HepG2 (cell line): ENCODE results near the gene GNAI2. TPM values are rescaled to one million over a fixed set of nuclear protein-coding genes. Genes with fewer than 3 reads are reported as not detected.
A peak's percentile ranks its signal among the peaks of the same experiment; 100 is the strongest.

Experiments
- ETS1 ChIP-seq: sonication (generic); formaldehyde crosslinking; IDR thresholded peaks from 2 replicates; pipeline ENCODE4 v1.4.0; 2020; ENCODE audit warnings: missing genetic modification reagents
- ETV6 ChIP-seq: sonication (generic); formaldehyde crosslinking; conservative IDR thresholded peaks from 2 replicates; pipeline ENCODE4 v1.4.0; 2020; ENCODE audit warnings: missing genetic modification reagents
- FOXO1 ChIP-seq: sonication (generic); formaldehyde crosslinking; IDR thresholded peaks from 2 replicates; pipeline ENCODE4 v1.4.0; 2020; ENCODE audit warnings: missing genetic modification reagents
- GRHL1 ChIP-seq: sonication (generic); formaldehyde crosslinking; conservative IDR thresholded peaks from 2 replicates; pipeline ENCODE4 v1.8.0; 2022; ENCODE audit warnings: missing genetic modification reagents
- HBP1 ChIP-seq: IDR thresholded peaks from 2 replicates; pipeline ENCODE4 v1.6.1; 2016; ENCODE audit warnings: low read depth, control low read depth
- KLF15 ChIP-seq: sonication (generic); formaldehyde crosslinking; IDR thresholded peaks from 2 replicates; pipeline ENCODE4 v1.8.1; 2023; ENCODE audit warnings: borderline replicate concordance, mild to moderate bottlenecking, inconsistent platforms, missing genetic modification reagents, mixed read lengths
- PHF5A ChIP-seq: IDR thresholded peaks from one replicate; pipeline ENCODE4 v1.6.1; 2018; ENCODE audit warnings: low read depth, missing genetic modification reagents; ENCODE audit not compliant: unreplicated experiment
- PRPF4 ChIP-seq: fragments of 200-400 bp; formaldehyde crosslinking; IDR thresholded peaks from 2 replicates; pipeline ENCODE4 v1.6.1; 2016; ENCODE audit warnings: low read length, low read depth; ENCODE audit not compliant: poor library complexity, severe bottlenecking
- SNAI1 ChIP-seq: sonication (generic); formaldehyde crosslinking; IDR thresholded peaks from 2 replicates; pipeline ENCODE4 v1.5.0; 2020; ENCODE audit warnings: mild to moderate bottlenecking, missing genetic modification reagents, borderline replicate concordance
- SNAPC5 ChIP-seq: sonication (generic); formaldehyde crosslinking; IDR thresholded peaks from 2 replicates; pipeline ENCODE4 v1.8.1; 2023; ENCODE audit warnings: mild to moderate bottlenecking, missing genetic modification reagents, borderline replicate concordance
- ZBTB7B ChIP-seq: sonication (generic); formaldehyde crosslinking; IDR thresholded peaks from 2 replicates; pipeline ENCODE4 v1.4.0; 2020; ENCODE audit warnings: missing genetic modification reagents
- ZC3H13 ChIP-seq: sonication (generic); formaldehyde crosslinking; IDR thresholded peaks from 2 replicates; pipeline ENCODE4 v1.8.1; 2023; ENCODE audit warnings: mild to moderate bottlenecking, missing genetic modification reagents, moderate library complexity
- ZFX ChIP-seq: sonication (generic); formaldehyde crosslinking; IDR thresholded peaks from 2 replicates; pipeline ENCODE4 v1.4.0; 2020; ENCODE audit warnings: mild to moderate bottlenecking, low read depth, missing genetic modification reagents, moderate library complexity
- ZKSCAN8 ChIP-seq: IDR thresholded peaks from 2 replicates; pipeline ENCODE4 v1.6.1; 2016; ENCODE audit warnings: borderline replicate concordance, missing genetic modification reagents, missing compliant biosample characterization
- ZNF207 ChIP-seq: fragments of 450-650 bp; IDR thresholded peaks from 2 replicates; pipeline ENCODE4 v1.6.1; 2016; ENCODE audit warnings: antibody characterized with exemption, borderline replicate concordance
- ZNF367 ChIP-seq: sonication (generic); formaldehyde crosslinking; IDR thresholded peaks from 2 replicates; pipeline ENCODE4 v1.4.0; 2020; ENCODE audit warnings: missing genetic modification reagents, borderline replicate concordance
- ZNF558 ChIP-seq: sonication (generic); formaldehyde crosslinking; IDR thresholded peaks from 2 replicates; pipeline ENCODE4 v1.9.0; 2022; ENCODE audit warnings: mild to moderate bottlenecking, missing genetic modification reagents, borderline replicate concordance
- ZNF580 ChIP-seq: IDR thresholded peaks from 2 replicates; pipeline ENCODE4 v1.6.1; 2016; ENCODE audit warnings: low read depth, borderline replicate concordance
- ZNF841 ChIP-seq: sonication (generic); formaldehyde crosslinking; IDR thresholded peaks from 2 replicates; pipeline ENCODE4 v1.8.1; 2023; ENCODE audit warnings: missing genetic modification reagents, borderline replicate concordance
- ZSCAN12 ChIP-seq: sonication (generic); formaldehyde crosslinking; IDR thresholded peaks from 2 replicates; pipeline ENCODE4 v1.9.0; 2021; ENCODE audit warnings: mild to moderate bottlenecking, missing genetic modification reagents
- polyA plus RNA-seq, 8 experiments: library from polyadenylated mRNA; depleted of rRNA in 3 of 8; stranded (reverse) in 7 of 8; unstranded in 1 of 8; fragments of >200 nt; fragmentation: Illumina TruSeq in 4 of 8; extraction: Trizol in 4 of 8; gene quantifications; 2 replicates each; pipeline versions ENCODE4 v1.2.1 to v1.2.3, GENCODE V29; 2011 to 2016; ENCODE audit warnings: low read depth in 4 of 8, missing spikeins in 1 of 8, mixed read lengths in 1 of 8; ENCODE audit not compliant: insufficient read depth in 1 of 8
- total RNA-seq, 5 experiments: library from RNA; depleted of rRNA; stranded (reverse); fragments of >200 nt; fragmentation: Illumina TruSeq; extraction: Trizol; gene quantifications; 2 replicates each; pipeline ENCODE4 v1.2.3, GENCODE V29; 2016; ENCODE audit warnings: low read depth in 1 of 5
- TF ChIP-seq, protein P1 (sequence below): sonication (generic); formaldehyde crosslinking; IDR thresholded peaks from 2 replicates; pipeline ENCODE4 v1.4.0; 2020; ENCODE audit warnings: missing genetic modification reagents
- TF ChIP-seq, protein P2 (sequence below): fragments of 450-650 bp; IDR thresholded peaks from 2 replicates; pipeline ENCODE4 v1.6.1; 2017; ENCODE audit warnings: mild to moderate bottlenecking

GNAI2 gene
- total and polyA plus RNA-seq, 2 of the 13 experiments (the other 11 are each of a cell fraction or from before 2014, with no cell fraction given): 51.1 to 66.2 TPM

DNA sequence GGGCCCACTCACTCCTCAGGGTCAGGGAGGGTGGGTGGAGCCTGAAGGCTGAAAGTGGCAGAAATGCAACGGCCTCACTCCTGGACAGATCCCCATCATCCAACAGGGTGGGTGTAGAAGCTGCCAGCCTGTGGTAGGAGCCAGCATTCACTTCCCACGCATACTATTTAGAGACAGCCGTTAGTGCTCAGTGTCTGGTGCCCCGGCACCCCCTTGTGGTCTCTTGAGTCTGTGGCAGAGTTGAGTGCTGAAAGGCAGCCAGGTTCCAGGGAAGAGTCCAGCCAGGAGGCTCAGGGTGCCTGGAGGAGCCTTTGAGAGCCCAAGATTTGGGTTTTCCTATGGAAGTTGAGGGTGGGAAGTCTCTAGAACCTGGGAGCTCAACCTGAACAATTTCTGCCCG is 46.7 kb upstream of the GNAI2 start (continued):
- TF ChIP-seq HBP1 (CRISPR knock-in tag) (no peak), ZSCAN12 (CRISPR knock-in tag) (no peak), ZBTB7B (CRISPR knock-in tag) (no peak), ZFX (CRISPR knock-in tag) (peak; percentile 45; the same call in 1 of the 2 replicates), ZNF207 (no peak), ZKSCAN8 (CRISPR knock-in tag) (no peak), ZNF841 (CRISPR knock-in tag) (no peak), KLF15 (CRISPR knock-in tag) (no peak), ZNF367 (no peak), SNAPC5 (no peak), FOXO1 (CRISPR knock-in tag) (0 out of 2 replicates have a peak, but pooled peaks have one; percentile 13), GRHL1 (CRISPR knock-in tag) (no peak), PHF5A (no peak), ETV6 (CRISPR knock-in tag) (no peak), ETS1 (CRISPR knock-in tag) (no peak), ZC3H13 (CRISPR knock-in tag) (no peak), ZNF558 (CRISPR knock-in tag) (no peak), SNAI1 (CRISPR knock-in tag) (no peak), PRPF4 (no peak), ZNF580 (peak; percentile 46; the same call in 1 of the 2 replicates)
- TF ChIP-seq, protein P1, sequence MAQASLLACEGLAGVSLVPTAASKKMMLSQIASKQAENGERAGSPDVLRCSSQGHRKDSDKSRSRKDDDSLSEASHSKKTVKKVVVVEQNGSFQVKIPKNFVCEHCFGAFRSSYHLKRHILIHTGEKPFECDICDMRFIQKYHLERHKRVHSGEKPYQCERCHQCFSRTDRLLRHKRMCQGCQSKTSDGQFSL: no peak
- TF ChIP-seq, protein P2, sequence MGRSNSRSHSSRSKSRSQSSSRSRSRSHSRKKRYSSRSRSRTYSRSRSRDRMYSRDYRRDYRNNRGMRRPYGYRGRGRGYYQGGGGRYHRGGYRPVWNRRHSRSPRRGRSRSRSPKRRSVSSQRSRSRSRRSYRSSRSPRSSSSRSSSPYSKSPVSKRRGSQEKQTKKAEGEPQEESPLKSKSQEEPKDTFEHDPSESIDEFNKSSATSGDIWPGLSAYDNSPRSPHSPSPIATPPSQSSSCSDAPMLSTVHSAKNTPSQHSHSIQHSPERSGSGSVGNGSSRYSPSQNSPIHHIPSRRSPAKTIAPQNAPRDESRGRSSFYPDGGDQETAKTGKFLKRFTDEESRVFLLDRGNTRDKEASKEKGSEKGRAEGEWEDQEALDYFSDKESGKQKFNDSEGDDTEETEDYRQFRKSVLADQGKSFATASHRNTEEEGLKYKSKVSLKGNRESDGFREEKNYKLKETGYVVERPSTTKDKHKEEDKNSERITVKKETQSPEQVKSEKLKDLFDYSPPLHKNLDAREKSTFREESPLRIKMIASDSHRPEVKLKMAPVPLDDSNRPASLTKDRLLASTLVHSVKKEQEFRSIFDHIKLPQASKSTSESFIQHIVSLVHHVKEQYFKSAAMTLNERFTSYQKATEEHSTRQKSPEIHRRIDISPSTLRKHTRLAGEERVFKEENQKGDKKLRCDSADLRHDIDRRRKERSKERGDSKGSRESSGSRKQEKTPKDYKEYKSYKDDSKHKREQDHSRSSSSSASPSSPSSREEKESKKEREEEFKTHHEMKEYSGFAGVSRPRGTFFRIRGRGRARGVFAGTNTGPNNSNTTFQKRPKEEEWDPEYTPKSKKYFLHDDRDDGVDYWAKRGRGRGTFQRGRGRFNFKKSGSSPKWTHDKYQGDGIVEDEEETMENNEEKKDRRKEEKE: no peak
